Epithelial cell of proximal tubule (primary cell): ENCODE data around the gene RABGAP1L. TPM values are rescaled to one million over a fixed set of nuclear protein-coding genes. Genes with fewer than 3 reads are reported as not detected.
"Not testable (repeated sequence)": the region's sequence is repeated elsewhere in the genome, so short reads cannot be mapped to it uniquely, and the experiment has no call there.

Source experiments
- DNase-seq: peaks from one replicate; pipeline ENCODE4 v3.0.0-alpha.2; 2011; ENCODE audit warnings: low read depth
- H3K4me3 ChIP-seq: 2 replicates; pipeline ENCODE4 v1.5.1; 2011; ENCODE audit warnings: low read depth, mild to moderate bottlenecking, low read length
- total RNA-seq: library from RNA; depleted of rRNA; stranded (reverse); fragments of >200 nt; gene quantifications from 2 replicates; pipeline ENCODE4 v1.2.3, GENCODE V29; 2015
- TF ChIP-seq, protein P1 (sequence below): conservative IDR thresholded peaks from 2 replicates; pipeline ENCODE4 v1.5.1; 2012; ENCODE audit warnings: low read depth, mild to moderate bottlenecking, low read length

Gene RABGAP1L
- total RNA-seq, 1 donor from 2014 or later = 16.3 TPM

DNA sequence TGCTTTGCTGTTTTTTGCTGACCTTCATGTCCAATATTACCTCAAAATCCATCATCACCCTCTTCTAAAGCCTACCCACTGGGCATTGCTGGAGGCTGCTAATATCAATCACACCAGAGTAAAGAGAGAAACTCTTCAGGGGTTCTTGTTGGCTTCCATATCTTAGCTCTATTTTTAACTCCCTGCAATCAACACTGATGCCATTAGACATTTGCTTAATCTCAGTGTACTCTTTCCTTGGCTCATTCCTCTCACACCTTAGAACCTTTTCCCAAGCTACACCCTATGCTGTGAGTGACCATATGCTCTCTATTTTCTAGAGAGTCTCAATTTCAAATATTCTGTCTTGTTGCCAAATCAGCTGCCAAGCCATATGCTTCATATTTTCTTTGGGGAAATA, 40.6 kb upstream of the RABGAP1L start:
- DNase-seq = no peak
- H3K4me3 ChIP-seq = no peak overlapping the region
- TF ChIP-seq, protein P1, sequence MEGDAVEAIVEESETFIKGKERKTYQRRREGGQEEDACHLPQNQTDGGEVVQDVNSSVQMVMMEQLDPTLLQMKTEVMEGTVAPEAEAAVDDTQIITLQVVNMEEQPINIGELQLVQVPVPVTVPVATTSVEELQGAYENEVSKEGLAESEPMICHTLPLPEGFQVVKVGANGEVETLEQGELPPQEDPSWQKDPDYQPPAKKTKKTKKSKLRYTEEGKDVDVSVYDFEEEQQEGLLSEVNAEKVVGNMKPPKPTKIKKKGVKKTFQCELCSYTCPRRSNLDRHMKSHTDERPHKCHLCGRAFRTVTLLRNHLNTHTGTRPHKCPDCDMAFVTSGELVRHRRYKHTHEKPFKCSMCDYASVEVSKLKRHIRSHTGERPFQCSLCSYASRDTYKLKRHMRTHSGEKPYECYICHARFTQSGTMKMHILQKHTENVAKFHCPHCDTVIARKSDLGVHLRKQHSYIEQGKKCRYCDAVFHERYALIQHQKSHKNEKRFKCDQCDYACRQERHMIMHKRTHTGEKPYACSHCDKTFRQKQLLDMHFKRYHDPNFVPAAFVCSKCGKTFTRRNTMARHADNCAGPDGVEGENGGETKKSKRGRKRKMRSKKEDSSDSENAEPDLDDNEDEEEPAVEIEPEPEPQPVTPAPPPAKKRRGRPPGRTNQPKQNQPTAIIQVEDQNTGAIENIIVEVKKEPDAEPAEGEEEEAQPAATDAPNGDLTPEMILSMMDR = no peak

DNA sequence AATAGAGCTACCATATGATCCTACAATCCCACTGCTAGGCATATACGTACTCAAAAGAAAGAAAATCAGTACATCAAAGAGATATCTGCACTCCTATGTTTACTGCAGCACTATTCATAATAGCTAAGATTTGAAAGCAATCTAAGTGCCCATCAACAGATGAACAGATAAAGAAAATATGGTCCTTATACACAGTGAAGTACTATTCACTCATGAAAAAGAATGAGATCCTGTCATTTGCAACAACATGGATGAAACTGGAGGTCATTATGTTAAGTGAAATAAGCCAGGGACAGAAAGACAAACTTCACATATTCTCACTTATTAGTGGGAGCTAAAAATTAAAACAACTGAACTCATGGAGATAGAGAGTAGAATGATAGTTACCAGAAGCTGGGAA, 37.0 kb upstream of the RABGAP1L start:
- not testable (repeated sequence) for H3K4me3 ChIP-seq, DNase-seq

DNA sequence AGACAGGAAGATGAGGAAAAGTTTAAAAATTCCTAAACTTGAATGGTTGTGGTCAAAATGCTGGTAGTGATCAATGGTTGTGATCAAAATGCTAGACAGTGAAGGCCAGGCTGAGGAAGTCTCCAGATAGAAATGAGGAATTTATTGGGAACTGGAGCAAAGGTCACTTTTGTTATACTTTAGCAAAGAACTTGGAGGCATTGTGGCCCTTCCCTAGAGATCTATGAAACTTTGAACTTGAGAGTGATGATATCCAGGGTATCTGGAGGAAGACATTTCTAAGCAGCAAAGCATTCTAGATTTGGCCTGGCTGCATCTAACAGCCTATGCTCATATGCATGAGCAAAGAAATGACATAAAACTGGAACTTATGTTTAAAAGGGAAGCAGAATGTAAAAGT, 35.5 kb upstream of the RABGAP1L start:
- TF ChIP-seq, protein P1 = no peak
- DNase-seq = no peak

DNA sequence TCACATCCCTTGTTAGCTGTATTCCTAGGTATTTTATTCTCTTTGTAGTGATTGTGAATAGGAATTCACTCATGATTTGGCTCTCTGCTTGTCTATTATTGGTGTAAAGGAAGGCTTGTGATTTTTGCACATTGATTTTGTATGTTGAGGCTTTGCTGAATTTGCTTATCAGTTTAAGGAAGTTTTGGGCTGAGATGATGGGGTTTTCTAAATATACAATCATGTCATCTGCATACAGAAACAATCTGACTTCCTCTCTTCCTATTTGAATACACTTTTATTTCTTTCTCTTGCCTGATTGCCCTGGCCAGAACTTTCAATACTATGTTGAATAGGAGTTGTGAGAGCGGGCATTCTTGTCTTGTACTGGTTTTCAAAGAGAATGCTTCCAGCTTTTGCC, 32.1 kb upstream of the RABGAP1L start:
- not testable (repeated sequence) for DNase-seq, H3K4me3 ChIP-seq

More for the DNA sequence above, 35.5 kb upstream of the RABGAP1L start:
- H3K4me3 ChIP-seq = no peak overlapping the region

DNA sequence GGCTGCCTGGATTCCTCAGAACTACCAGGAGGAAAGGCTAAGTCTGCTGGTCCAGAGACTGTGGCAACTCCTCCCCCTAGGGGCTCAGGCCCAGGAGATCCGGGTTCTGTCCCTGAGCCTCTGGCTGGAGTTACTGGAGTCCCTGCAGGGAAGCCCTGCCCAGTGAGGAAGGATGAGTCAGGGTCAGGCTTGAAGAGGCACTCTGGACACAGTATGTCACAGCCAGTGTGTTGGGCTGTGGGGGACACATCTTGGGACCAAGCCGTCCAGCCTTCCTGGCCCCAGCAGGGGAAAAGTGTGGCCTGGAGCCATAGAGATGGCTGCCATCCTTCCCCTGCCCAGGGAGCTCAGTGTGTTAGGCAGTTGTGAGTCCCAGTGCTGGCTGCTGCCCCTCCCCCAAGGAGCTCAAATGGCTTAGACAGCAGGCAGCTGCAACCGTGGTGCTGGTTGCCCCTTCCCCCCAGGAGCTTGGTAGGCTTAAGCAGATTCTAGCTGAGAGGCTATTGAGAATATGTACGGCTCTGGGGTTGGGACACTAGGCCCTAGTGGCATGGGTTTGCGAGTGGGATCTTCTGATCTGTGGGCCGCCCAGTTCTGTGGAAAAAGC, 28.2 kb upstream of the RABGAP1L start:
- TF ChIP-seq, protein P1 = no peak
- no peak overlapping the region for H3K4me3 ChIP-seq
- no peak for DNase-seq

DNA sequence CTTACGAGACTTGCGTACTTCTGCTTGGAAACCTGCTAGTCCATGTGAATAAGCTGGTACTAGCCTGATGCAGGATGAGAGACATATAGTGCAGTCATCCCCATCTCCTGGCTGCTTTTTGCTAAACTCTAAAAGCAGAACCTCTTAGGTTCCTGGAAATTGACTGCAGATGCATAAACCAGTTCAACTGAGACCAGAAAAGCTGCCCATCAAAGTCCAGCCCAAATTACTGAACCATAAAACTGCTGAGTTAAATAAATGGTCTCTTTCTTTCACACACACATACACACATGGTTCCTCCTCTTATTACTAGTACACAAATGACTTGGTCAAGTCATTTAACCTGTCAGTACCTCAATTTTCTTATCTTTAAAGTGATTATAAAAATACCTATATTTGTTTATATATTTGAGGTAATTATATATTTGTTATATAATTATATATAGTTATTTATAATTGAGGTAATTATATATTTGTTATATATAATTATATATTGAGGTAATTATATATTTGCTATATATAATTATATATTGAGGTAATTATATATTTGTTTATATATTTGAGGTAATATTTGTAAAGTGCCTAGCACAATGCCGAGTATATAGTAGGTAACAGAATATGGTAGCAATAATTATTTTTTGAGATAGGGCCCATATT, 25.2 kb upstream of the RABGAP1L start:
- TF ChIP-seq, protein P1 = no peak
- no peak for DNase-seq
- H3K4me3 ChIP-seq = no peak overlapping the region

DNA sequence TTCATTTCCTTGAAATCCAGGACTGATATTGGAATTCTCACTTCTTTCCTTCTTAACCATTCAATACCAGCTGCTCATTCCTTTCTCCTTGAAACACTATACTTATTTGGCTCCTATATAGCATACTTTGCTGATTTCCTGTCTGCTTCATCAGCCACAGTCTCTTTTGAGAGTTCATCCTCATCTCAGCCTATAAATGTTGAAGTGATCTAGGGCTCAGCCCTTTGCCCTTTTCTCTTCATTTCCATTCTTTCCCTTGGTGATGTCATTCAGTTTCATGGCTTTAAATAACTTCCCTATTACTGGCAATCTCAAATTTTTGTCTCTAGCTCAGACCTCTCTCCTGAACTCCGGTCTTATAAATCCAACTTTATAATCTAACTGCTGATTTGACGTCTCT, 24.1 kb upstream of the RABGAP1L start:
- TF ChIP-seq, protein P1 = no peak
- no peak for DNase-seq
- no peak overlapping the region for H3K4me3 ChIP-seq

DNA sequence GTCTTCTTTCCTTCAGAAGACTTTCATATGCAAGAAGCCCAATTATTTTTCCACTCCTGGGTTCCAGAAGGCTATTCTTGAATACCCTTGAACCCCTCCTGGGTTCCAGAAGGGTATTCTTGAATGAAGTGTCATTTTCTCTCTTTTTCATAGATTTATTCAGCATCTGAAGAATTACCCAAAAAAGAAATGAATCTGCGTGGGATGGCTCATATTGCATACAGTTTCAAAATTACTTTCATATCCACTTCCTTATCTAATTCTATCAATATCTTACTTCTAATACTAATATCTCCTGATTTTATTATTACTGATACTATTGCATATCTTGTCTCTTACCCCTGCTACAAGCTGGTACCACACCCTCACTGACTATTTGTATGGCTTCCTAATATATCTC, 22.6 kb upstream of the RABGAP1L start:
- no peak overlapping the region for H3K4me3 ChIP-seq
- no peak for DNase-seq
- TF ChIP-seq, protein P1 = no peak
